Erythroblast (primary cell): ENCODE results near the gene ARSI.

Experiments used
- GATA1 ChIP-seq: IDR thresholded peaks from 2 replicates; pipeline ENCODE4 v1.6.1; 2011; ENCODE audit warnings: low read depth, mild to moderate bottlenecking, control low read depth, low read length, moderate library complexity
- POLR2A ChIP-seq: IDR thresholded peaks from 2 replicates; pipeline ENCODE4 v1.6.1; 2011; ENCODE audit warnings: mild to moderate bottlenecking, low read length

DNA sequence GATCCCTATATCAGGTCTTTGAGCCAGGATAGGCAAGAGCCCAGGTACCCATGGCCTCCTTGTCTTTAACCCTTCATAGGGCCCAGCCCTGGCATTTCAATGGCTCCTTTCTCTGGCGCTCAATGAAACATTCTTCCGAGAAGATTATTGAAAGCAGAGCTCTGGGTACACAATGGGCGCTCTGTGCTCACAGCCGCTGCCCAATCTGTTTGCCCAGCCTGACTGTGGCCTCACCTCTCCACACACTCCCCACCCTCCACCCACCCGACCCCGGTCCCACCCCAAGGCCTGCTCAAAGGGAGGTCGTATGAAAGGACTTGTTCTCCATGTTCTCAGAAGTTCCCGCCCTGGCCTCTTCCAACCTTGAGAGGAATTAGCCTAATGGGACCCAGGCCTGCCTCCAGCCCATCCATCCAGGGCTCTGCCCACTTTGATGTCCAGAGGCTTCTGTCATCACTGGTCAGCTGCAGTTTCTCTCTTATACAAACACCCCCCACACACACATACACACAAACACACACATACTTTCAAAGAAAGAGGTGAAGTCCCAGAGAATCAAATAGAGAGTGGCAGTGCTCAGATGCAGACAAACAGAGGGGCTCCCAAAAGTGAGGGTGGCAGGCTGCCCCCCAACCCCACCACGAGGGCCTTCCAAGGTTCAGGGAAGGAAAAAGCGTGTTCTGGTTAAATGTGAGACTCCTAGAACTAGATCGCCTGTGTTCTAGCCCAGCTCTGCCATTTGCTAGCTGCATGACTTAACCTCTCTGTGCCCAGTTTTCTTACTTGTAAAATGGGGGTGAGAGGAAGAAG lies 5.1 kb upstream of the ARSI start:
- TF ChIP-seq POLR2A: no peak
- no peak for TF ChIP-seq GATA1
